ENCODE data around the gene SPAG5.

Gene SPAG5

DNA sequence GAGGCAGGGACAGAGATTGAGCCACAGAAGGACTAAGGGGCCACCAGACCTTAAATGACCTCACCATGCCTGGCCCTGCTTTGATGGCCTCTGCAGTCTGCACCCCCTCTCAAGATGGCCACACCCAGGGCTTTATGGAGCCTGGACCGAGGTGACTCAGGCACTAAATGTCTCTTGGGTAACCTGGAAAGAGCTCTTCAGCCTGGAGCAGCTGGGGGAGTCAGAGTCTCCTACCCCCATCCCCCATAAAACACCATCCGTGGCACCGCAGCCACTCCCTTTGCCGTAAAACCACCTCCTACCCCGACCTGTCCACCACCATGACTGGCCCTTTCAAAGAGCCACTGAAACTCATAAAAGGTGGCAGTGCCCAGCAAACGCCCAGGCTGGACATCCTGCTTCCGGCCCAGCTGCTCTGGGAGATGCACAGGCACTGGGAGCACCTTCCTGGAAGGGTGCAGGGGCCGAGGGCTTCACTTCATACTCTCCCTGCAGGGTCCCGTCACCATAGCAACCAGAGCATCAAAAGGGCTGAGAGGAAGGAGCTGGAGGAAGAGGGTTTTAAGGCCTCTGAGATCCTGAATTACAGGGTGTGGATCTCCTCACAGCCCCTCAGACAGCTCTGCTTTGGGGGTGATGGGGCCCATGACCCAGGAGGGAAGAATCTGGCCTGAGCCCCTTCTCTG is 70.4 kb downstream of the SPAG5 start:
- no peak for TF ChIP-seq ZFX (IDR thresholded peaks at IDR 0.05; ENCODE audit: borderline replicate concordance)
- TF ChIP-seq, protein P1, sequence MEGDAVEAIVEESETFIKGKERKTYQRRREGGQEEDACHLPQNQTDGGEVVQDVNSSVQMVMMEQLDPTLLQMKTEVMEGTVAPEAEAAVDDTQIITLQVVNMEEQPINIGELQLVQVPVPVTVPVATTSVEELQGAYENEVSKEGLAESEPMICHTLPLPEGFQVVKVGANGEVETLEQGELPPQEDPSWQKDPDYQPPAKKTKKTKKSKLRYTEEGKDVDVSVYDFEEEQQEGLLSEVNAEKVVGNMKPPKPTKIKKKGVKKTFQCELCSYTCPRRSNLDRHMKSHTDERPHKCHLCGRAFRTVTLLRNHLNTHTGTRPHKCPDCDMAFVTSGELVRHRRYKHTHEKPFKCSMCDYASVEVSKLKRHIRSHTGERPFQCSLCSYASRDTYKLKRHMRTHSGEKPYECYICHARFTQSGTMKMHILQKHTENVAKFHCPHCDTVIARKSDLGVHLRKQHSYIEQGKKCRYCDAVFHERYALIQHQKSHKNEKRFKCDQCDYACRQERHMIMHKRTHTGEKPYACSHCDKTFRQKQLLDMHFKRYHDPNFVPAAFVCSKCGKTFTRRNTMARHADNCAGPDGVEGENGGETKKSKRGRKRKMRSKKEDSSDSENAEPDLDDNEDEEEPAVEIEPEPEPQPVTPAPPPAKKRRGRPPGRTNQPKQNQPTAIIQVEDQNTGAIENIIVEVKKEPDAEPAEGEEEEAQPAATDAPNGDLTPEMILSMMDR (IDR thresholded peaks at IDR 0.05) = no peak
- H3K27ac ChIP-seq = peak overlapping the region; percentile 69

DNA sequence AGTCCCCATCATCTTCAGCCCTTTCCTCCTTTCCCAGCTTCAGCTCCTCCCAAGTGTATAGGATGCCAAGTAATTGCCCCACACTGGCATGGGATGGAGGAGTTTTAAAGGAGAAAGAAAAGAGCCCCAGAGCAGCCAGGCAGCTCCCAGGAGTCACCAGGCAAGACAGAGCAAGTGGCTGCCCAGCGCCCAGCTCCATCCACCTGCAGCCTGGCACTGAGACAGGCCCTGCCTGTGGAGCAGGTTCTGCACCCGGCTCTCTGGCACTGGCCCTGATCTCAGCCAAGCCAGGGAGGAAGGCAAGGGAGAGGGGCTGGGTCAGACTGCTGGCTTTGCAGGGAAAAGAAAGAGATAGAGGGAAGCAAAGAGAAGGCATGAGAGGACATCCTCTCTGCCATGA is 71.0 kb downstream of the SPAG5 start:
- H3K27ac ChIP-seq = peak overlapping the region; percentile 69
- no peak for TF ChIP-seq ZFX (IDR thresholded peaks at IDR 0.05; ENCODE audit: borderline replicate concordance)
- TF ChIP-seq, protein P1 (IDR thresholded peaks at IDR 0.05) = no peak
